HG03066 (cell line): ENCODE data around the gene DDX5.

Experiments used
- ATAC-seq: cut with Tn5 transposase; IDR thresholded peaks from one replicate; pipeline ENCODE4 v1.9.1; 2021; ENCODE audit warnings: low read depth; ENCODE audit not compliant: unreplicated experiment

Gene DDX5

DNA sequence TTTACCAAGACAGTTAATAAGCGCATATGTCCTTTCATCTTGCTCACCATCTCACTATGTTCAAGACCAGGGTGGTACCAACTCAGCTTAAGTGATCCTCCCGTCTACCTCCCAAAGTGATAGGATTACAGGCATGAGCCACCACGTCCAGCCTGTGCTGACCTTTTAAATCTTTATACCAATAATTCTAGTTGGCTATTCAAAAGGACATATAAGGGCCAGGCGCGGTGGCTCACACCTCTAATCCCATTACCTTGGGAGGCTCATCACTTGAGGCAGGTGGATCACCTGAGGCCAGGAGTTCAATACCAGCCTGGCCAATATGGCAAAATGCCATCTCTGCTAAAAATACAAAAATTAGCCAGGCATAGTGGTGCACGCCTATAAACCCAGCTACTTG, 3.1 kb upstream of the DDX5 start:
- ATAC-seq, result no peak

DNA sequence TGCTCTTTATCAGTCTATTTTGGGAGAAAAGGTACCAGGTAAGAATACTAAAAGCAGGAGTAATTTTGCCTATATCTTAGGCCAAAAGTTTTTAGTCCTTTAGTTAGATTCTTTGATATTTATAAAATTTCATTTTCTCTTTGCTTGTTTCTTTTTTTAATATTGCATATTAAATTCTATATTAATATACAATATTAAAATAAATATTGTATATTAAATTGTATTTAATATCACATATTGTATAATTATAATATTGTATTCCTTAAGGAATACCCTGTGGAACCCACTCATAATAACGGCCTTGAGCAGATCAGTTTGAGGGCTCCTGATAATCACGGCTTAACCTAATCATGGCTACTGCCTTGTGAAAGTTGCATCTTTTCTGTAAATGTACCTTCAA, 2.6 kb upstream of the DDX5 start:
- ATAC-seq, result no peak

DNA sequence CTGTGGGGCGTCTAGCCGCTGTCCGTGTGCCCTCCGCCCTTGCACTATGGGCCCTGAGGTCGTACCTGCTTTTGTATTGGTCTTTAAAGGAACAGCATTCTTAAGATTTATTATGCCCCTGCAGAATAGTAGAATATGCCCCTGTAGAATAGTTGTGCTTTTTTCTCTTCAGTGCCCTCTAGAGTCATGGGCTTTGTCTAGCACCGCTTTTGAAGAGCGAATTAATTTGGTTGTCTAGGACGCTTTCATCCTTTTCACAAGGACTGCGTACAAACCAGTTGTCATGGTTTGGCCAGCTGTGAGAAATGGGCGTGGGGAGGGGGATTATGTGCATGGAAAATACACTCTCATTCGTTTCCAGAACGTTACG, 1.3 kb upstream of the DDX5 start:
- ATAC-seq, result no peak

DNA sequence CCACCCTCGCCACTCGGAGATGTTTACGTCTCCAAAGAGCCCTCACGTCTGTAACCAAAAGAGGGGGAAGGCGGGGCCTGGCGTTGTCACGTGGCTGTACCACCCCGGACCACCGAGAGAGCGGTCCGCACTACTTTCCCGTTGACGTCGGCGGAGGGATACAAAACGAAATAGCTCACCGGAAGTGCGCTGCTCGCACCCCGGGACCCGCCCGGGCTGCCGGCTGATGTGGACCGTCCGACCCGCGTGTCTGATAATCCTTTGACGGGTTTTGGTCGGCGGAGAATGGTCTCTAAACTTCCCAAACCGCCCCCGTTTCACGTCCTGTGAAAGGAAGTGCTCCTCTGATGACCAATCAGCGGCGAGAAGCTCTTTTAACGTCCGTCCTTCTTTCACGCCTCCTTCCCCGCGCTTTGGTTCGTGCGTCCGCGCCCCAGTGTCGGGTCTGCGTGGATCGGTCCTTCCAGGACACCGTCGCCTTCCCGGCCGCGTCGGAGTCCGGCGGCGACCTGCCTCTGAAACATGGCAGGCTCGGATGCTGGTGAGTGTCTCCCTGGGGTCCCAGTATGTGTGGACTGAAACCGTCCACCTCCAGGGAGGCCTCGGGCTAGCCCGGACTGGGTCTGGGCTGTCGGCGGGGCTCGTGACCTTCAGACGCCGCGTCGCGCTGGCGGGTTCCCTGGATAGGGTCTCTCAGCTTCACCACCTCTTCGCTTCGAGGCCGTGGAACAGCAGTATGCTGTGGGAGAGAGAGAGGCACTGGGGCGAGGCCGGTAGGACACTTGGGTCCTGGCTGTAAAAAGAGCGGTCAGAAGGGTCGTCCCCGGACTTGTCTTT, 705 bp upstream of the DDX5 start, which contains the start of gene CEP95:
TSS of gene CEP95 (plus strand) at position 402 of the 837 bp plus-strand sequence. CDS start at position 523, 121 bp downstream.
- peak; percentile 40 for ATAC-seq

GRCh38 chr17:64505340-64506200, 519 bp downstream of the DDX5 start:
- peak; percentile 27 for ATAC-seq

DNA sequence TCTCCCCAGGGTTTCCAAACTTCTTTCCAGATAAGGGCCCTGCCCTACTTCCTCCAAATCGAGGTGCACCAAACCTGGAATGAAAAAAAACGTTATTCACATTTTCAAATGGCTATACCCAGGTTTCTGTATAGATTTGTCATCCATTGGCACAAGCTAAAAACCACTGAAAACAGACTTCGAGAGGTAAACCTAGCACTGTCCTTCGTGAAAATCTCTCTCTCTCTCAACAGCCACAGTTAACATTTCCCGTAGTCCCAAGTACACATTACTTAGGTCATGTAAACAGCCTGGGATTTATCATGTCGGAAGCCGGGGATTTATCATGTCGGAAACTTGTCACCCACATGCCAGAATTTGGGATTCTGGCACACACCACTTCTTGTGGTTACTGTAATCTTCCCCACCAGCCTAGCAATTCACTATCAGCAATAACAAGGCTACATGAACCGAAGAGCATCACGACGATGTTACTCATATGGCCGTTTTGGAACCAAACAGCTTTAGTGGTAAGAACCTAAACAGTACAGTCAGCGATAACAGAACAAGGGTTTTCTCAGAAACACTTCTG, 1.2 kb downstream of the DDX5 start:
- no peak for ATAC-seq

- no peak for ATAC-seq
These were observed 2.0 kb downstream of the DDX5 start for GRCh38 chr17:64503821-64504768.

GRCh38 chr17:64503341-64503740, 2.7 kb downstream of the DDX5 start:
- no peak for ATAC-seq

DNA sequence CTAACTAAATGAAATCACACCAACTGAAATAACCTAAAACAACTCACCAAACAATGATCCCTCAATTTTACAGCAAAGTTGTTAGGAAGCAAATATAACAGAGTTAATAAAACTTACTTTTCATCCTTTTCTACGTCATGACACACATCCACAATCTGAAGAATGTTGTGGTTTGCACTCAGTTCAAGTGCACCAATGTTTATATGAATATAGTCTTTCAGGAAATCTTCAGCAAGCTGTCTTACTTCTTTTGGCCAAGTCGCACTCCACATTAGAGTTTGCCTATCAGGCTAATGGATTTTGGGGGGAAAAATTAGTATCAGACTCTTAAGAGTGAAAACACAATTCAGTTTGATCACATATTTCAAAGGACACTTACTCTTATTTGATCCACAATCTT, 3.3 kb downstream of the DDX5 start:
- no peak for ATAC-seq

GRCh38 chr17:64502021-64502420, 4.1 kb downstream of the DDX5 start:
- ATAC-seq, result no peak

GRCh38 chr17:64500862-64501765, 5.0 kb downstream of the DDX5 start:
- ATAC-seq, result no peak

DNA sequence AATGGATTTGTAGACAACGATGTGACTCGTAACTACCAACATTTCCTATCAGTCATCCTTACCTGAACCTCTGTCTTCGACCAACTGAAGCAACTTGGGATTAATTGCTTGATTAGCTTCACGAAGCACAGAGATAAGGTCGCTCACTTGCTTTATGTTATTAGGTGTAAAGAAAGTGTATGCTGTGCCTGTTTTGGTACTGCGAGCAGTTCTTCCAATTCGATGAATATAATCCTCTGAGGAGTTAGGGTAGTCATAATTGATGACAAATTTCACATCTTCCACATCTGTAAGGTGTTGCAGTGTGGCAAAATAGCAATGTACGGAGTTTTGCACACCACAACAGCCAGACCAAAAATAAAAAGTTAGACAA, 5.6 kb downstream of the DDX5 start:
- no peak for ATAC-seq

DNA sequence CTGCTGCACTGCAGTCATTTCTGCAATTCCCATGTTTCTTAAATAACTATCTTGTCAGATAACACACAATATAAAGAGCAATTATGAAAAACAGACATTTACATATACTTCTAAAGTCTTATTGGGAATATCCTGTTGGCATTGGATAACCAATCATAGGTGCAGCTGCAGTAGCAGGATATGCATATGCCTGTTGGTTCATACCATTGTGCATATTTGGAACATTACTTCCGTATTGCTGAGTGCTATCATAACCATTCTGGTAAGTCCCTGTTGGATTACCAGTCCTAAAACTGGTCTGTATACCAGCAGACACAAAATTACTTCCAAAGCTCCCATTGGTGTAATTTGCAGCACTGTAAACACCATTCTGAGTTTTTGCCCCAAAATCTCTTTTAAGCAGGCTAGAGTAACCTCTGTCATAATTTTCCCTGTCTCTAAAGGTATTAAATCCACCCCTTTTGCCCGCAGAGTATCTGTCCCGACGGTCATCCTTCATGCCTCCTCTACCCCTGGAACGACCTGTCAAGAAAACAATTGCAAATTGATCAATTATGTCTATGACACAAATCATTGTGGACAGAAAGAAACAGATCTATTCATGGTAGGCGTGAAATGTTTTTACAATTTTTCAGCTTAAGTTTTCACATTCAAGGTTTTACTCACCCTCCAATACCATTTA, 6.1 kb downstream of the DDX5 start:
- ATAC-seq, result no peak

GRCh38 chr17:64498308-64499203, 7.5 kb downstream of the DDX5 start:
- ATAC-seq, result no peak

- ATAC-seq, result no peak
These were observed 8.5 kb downstream of the DDX5 start for GRCh38 chr17:64497565-64498035.

GRCh38 chr17:64496786-64497564, 9.1 kb downstream of the DDX5 start, which contains the start of gene POLG2:
Gene POLG2 (minus strand): TSS chr17:64497054. CDS start chr17:64496968, 86 bp downstream.
- ATAC-seq, result peak; percentile 79

- no peak for ATAC-seq
These were observed 9.7 kb downstream of the DDX5 start for GRCh38 chr17:64496348-64496785.
